SU-DHL-6 (cell line): ENCODE results near the gene STRA8.

Experiments used
- EZH2phosphoT487 ChIP-seq: fragments of 200-600 bp; sonication (generic), shearing (Covaris generic); conservative IDR thresholded peaks from 2 replicates; pipeline ENCODE4 v1.6.1; 2018; ENCODE audit warnings: mild to moderate bottlenecking, antibody characterized with exemption, low read length, moderate library complexity, mixed read lengths
- TF ChIP-seq, protein P1 (sequence below): fragments of 200-600 bp; sonication (generic); IDR thresholded peaks from one replicate; pipeline ENCODE4 v1.5.1; 2017; ENCODE audit warnings: antibody characterized with exemption, mild to moderate bottlenecking, low read length, moderate library complexity; ENCODE audit not compliant: insufficient read depth, poor library complexity, severe bottlenecking

DNA sequence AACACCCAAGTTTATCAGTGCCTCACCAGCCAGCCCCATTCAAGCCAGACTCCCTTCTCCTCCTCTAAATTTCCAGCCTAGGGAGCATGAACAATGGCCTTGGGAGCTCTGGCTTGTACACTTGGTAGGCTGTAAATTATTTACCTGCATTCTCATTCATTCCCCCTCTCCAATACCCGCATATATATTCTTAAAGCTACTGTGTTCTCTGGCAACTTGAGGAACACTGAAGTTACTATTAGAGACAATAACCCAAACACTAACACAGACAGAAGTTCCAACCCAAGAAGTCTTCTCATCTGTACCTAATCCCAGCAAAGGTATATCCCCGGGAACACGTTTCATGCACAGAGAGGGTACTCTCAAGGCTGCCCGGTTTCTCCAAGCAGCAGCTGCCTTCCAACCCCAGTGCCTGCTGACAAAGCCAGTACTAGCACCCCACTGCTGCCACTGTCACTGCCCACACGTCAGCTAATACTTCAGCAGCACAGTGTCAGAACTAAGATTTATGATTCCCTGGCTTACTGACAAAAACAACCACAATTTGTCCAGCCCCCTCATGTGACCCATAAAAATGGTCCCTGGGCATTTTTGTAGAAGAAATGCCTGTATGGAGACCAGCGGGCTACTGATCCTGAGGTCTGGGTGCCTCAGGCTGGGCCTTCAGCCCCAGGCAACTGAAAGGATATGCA is 25.4 kb upstream of the STRA8 start:
- TF ChIP-seq, protein P1, sequence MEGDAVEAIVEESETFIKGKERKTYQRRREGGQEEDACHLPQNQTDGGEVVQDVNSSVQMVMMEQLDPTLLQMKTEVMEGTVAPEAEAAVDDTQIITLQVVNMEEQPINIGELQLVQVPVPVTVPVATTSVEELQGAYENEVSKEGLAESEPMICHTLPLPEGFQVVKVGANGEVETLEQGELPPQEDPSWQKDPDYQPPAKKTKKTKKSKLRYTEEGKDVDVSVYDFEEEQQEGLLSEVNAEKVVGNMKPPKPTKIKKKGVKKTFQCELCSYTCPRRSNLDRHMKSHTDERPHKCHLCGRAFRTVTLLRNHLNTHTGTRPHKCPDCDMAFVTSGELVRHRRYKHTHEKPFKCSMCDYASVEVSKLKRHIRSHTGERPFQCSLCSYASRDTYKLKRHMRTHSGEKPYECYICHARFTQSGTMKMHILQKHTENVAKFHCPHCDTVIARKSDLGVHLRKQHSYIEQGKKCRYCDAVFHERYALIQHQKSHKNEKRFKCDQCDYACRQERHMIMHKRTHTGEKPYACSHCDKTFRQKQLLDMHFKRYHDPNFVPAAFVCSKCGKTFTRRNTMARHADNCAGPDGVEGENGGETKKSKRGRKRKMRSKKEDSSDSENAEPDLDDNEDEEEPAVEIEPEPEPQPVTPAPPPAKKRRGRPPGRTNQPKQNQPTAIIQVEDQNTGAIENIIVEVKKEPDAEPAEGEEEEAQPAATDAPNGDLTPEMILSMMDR = no peak
- TF ChIP-seq EZH2phosphoT487 = no peak
